Immature natural killer cell (primary cell): ENCODE data around the gene SORCS2. TPM values are rescaled to one million over a fixed set of nuclear protein-coding genes. Genes with fewer than 3 reads are reported as not detected.

Experiments
- DNase-seq, 3 donors: peaks; one replicate each; pipeline ENCODE4 v3.0.0; 2022; ENCODE audit warnings: mixed read lengths in 1 of 3
- H3K27ac Mint-ChIP-seq, 6 donors: one replicate each; pipeline ENCODE4 v1.8.0; 2020; ENCODE audit warnings: mixed read lengths in 6 of 6, mild to moderate bottlenecking in 5 of 6, inconsistent platforms in 4 of 6, moderate library complexity in 3 of 6
- H3K27me3 Mint-ChIP-seq, 3 donors: one replicate each; pipeline ENCODE4 v1.8.0; 2020 to 2021; ENCODE audit warnings: low read depth in 3 of 3, mild to moderate bottlenecking in 3 of 3, mixed read lengths in 3 of 3, moderate library complexity in 3 of 3, inconsistent platforms in 1 of 3
- H3K36me3 Mint-ChIP-seq, 3 donors: one replicate each; pipeline ENCODE4 v1.8.0; 2020; ENCODE audit warnings: mixed read lengths in 3 of 3, inconsistent platforms in 2 of 3, mild to moderate bottlenecking in 2 of 3
- H3K4me1 Mint-ChIP-seq, 2 donors: one replicate each; pipeline ENCODE4 v1.8.0; 2020; ENCODE audit warnings: inconsistent platforms in 2 of 2, mild to moderate bottlenecking in 2 of 2, mixed read lengths in 2 of 2, moderate library complexity in 1 of 2
- H3K4me3 Mint-ChIP-seq, 5 donors: one replicate each; pipeline ENCODE4 v1.8.0; 2020; ENCODE audit warnings: mild to moderate bottlenecking in 5 of 5, mixed read lengths in 5 of 5, inconsistent platforms in 3 of 5, moderate library complexity in 3 of 5
- H3K9me3 Mint-ChIP-seq, 6 donors: one replicate each; pipeline ENCODE4 v1.8.0; 2020; ENCODE audit warnings: mild to moderate bottlenecking in 6 of 6, mixed read lengths in 6 of 6, inconsistent platforms in 4 of 6, moderate library complexity in 3 of 6
- polyA plus RNA-seq, 3 donors: library from polyadenylated mRNA; unstranded; fragments of 300-500 nt; fragmentation: Illumina TruSeq; gene quantifications; one replicate each; pipeline ENCODE4 v1.2.3, GENCODE V29; 2021

The SORCS2 gene
- polyA plus RNA-seq, 3 donors from 2014 or later = 0.04 to 0.16 TPM; not detected in 1

DNA sequence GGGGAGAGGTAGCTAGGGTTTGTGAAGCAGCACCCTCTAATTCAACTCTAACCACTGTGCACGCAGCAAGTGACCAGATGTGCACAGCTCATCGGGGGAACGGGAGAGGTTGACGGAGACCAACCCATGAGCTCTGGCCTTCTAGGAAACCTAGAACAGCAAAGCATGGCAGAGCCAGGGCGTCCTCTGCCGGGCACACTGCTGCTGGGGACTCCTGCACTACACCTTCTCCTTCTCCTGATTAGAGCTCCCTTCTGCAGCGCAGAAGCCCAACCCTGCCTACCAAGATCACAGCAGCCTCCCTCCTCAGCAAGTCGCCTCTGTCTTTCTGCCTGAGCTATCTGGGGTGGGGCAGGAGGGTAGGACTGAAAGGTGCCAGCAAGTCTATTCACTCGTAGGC lies 494.7 kb downstream of the SORCS2 start:
- Mint-ChIP-seq H3K36me3 (peaks cover 0 to 8% (median 0%) of the 10 kb centered on the region in 3 donors), H3K27me3 (peaks cover 0 to 3% (median 0%) of the 10 kb centered on the region in 3 donors), H3K9me3 (no peaks in the 10 kb centered on the region), H3K4me3 (no peak overlapping the region), H3K4me1 (no peaks in the 10 kb centered on the region), H3K27ac (peak overlapping the region in 2 of 6 donors; percentile 13 to 40)
- DNase-seq = no peak

DNA sequence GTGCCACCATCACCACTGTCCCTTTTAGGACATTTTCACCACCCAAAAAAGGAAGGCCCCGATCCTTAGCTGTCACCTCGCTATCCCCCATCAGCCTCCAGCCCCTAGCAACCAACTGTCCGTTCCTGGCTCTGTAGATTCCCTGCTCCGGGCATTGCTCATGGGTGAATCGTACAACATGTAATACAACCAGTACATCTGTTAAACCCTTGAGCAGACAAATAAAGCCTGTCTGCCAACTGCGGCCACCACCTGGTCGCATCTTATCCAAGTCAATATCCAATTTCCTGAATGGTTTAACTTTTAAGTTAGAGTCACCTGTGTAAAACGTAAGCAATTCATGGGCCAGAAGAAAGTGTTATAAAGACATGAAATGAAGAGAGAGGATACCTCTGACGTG lies 495.5 kb downstream of the SORCS2 start:
- H3K4me1 Mint-ChIP-seq = no peaks in the 10 kb centered on the region
- peaks cover 0 to 6% (median 0%) of the 10 kb centered on the region in 3 donors for H3K36me3 Mint-ChIP-seq
- no peaks in the 10 kb centered on the region for H3K9me3 Mint-ChIP-seq
- peak overlapping the region in 1 of 6 donors; percentile 4 for H3K27ac Mint-ChIP-seq
- H3K4me3 Mint-ChIP-seq = no peak overlapping the region
- H3K27me3 Mint-ChIP-seq = peaks cover 0 to 3% (median 0%) of the 10 kb centered on the region in 3 donors
- DNase-seq = no peak

DNA sequence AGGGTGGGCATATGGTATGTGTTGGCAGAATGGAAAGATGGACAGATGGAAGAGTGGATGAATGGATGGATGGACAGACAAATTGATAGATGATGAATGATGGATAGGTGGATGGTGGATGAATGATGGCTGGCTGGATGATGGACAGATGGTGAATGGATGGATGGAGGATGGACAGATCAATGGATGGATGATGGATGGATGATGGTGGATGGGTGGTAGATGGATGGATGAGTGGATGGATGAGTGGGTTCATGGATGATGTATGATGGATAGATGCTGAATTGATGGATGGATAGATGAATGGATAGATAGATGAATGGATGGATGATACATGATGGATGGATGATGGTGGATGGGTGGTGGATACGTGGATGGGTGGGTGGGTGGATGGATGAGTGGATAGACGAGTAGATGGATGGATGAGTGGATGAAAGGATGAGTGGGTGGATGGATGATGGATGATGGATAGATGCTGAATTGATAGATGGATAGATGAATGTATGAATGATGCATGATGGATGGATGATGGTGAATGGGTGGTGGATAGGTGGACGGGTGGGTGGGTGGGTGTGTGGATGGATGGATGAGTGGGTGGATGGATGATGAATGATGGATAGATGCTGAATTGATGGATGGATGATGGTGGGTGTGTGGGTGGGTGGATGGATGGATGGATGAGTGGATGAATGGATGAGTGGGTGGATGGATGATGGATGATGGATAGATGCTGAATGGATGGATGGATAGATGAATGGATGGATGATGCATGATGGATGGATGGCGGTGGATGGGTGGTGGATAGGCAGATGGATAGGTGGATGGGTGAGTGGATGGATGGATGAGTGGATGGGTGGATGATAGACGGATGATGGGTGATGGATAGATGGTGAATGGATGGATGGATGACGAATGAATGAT lies 497.7 kb downstream of the SORCS2 start:
- peaks cover 0 to 1% (median 0%) of the 10 kb centered on the region in 6 donors for H3K9me3 Mint-ChIP-seq
- H3K4me1 Mint-ChIP-seq = no peaks in the 10 kb centered on the region
- H3K27me3 Mint-ChIP-seq = peaks cover 0 to 6% (median 0%) of the 10 kb centered on the region in 3 donors
- no peak overlapping the region for H3K4me3 Mint-ChIP-seq
- H3K36me3 Mint-ChIP-seq = peaks cover 0 to 7% (median 0%) of the 10 kb centered on the region in 3 donors
- no peak overlapping the region for H3K27ac Mint-ChIP-seq
- no peak for DNase-seq

DNA sequence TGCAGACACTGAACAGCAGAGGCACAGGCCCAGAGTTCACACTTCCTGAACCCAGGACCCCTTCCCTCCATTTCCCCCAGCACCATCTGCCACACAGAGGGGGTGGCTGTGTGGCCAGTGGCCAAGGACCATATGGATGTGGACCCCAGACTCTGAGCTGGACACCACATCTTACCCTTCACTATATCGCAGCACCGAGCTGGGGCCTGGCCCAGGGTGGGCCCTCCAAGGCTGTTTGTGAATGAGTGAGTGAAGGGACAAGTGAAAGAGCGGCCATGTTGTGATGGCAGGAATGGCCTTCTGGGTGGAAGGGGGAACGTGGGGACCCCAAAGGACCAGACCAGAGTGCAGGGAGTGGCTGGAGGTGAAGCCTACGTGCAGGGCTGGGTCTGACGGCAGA lies 498.7 kb downstream of the SORCS2 start:
- Mint-ChIP-seq H3K27ac (no peak overlapping the region), H3K4me3 (no peak overlapping the region), H3K36me3 (peaks cover 0 to 7% (median 0%) of the 10 kb centered on the region in 3 donors), H3K27me3 (peaks cover 0 to 4% (median 0%) of the 10 kb centered on the region in 3 donors), H3K9me3 (peaks cover 0 to 1% (median 0%) of the 10 kb centered on the region in 6 donors), H3K4me1 (no peaks in the 10 kb centered on the region)
- no peak for DNase-seq

DNA sequence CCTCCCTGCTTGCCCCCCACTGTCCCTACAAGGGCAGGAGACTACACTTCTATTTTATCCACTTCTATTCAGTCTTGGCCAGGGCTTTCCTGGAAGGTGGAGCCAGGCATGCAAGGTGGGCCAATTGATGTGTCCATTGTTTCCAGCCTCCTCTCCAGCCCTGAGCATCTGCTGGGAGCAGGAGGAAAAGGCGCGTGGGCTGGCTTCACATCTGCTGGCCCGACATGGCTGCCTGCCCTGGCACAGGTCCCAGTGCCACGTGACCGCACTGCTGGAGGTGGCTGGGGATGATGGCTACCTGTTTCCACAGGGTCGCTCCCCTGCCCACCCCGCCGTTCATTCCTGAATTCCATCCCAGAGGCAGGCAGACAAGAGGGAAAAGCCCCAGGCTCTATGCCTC lies 499.6 kb downstream of the SORCS2 start:
- H3K4me3 Mint-ChIP-seq = no peak overlapping the region
- H3K36me3 Mint-ChIP-seq = peaks cover 0 to 13% (median 0%) of the 10 kb centered on the region in 3 donors
- peaks cover 0 to 4% (median 0%) of the 10 kb centered on the region in 3 donors for H3K27me3 Mint-ChIP-seq
- H3K27ac Mint-ChIP-seq = no peak overlapping the region
- DNase-seq = no peak
- H3K9me3 Mint-ChIP-seq = peaks cover 0 to 1% (median 0%) of the 10 kb centered on the region in 6 donors
- no peaks in the 10 kb centered on the region for H3K4me1 Mint-ChIP-seq

DNA sequence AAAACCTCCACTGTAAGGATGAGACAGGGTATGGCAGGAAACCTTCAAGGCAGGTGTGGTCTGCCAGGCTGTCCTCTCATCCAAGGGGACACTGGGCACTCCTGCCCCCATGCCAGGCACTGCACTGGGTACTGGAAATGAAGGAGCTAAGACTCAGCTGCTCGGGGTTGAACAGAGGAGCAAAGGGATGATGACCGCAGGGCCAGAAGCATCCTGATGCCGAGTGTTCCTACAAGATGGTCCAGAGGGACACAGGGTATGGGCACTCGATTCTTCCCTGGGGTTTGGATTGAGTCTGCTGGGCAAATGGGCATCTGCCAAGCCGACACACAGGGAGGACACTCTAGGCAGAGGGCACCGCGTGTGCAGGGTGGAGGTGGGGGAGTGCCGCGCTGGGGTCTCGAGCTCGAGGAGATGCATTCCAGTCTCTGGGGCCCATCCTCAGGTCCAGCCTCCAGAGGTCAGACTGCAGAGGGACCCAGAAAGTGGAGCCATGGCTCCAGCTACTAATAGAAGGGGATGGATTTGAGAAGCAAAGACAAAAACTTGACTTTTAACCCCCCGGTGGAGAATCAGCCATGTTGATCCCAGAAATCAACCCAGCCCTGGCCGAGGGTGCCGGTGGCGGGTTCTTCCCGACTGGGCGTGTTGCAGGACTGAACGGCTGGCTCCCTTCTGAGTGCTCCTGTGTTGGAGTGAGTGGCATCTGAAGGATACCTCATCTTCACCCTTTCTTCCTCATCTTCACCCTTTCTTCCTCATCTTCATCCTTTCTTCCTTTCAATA lies 500.3 kb downstream of the SORCS2 start:
- Mint-ChIP-seq H3K9me3 (peaks cover 0 to 1% (median 0%) of the 10 kb centered on the region in 6 donors), H3K4me1 (no peaks in the 10 kb centered on the region), H3K27me3 (peaks cover 0 to 4% (median 0%) of the 10 kb centered on the region in 3 donors), H3K36me3 (peaks cover 0 to 13% (median 0%) of the 10 kb centered on the region in 3 donors), H3K27ac (peak overlapping the region in 1 of 6 donors; percentile 13), H3K4me3 (no peak overlapping the region)
- DNase-seq = no peak

DNA sequence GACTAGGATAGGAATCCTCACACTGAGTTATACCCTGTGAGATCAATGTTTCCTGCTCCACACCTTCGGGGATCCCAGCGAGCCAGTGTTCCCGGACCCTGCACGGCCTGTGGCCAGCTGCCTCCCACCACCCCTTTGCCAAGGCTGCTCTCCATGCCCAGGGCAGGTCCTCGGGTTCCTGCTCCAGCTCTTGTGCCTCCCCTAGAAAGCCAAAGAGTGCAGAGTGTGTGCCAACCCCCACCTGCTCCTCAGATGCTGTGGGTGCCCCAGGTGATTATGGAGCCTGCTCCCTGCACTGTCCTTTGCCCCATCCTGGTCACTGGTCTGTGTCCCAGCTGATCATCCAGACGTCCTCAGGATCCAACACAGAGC lies 500.9 kb downstream of the SORCS2 start:
- H3K27me3 Mint-ChIP-seq = peaks cover 0 to 4% (median 2%) of the 10 kb centered on the region in 3 donors
- H3K36me3 Mint-ChIP-seq = peaks cover 0 to 13% (median 0%) of the 10 kb centered on the region in 3 donors
- peaks cover 0 to 1% of the 10 kb centered on the region in 2 donors for H3K4me1 Mint-ChIP-seq
- DNase-seq = no peak
- H3K9me3 Mint-ChIP-seq = peaks cover 0 to 1% (median 0%) of the 10 kb centered on the region in 6 donors
- H3K27ac Mint-ChIP-seq = peak overlapping the region in 1 of 6 donors; percentile 13
- H3K4me3 Mint-ChIP-seq = no peak overlapping the region

DNA sequence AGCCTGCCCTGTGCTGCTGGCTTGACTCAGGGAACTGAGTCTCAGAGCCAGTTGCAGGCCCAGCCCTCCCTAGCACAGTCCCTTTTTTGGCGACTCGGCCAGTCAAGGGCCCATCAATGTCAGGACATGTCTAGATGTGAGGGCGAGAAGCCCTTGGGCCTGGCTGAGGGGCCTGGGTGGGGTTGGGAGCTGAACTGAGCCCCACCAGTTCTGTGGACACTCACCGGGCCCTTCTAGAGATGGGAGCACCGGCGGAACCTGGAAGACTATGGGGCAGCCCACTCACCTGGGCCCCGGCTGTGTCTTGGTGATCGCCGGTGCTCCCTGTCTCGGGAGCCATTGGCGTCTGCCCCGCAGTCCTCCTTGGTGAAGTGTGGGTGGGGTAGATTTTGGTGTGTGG lies 501.4 kb downstream of the SORCS2 start:
- peaks cover 0 to 1% (median 0%) of the 10 kb centered on the region in 6 donors for H3K9me3 Mint-ChIP-seq
- H3K4me1 Mint-ChIP-seq = peaks cover 0 to 1% of the 10 kb centered on the region in 2 donors
- H3K27me3 Mint-ChIP-seq = peaks cover under 1 to 5% (median 4%) of the 10 kb centered on the region in 3 donors
- no peak overlapping the region for H3K4me3 Mint-ChIP-seq
- H3K27ac Mint-ChIP-seq = peak overlapping the region in 1 of 6 donors; percentile 50
- peaks cover 0 to 13% (median 4%) of the 10 kb centered on the region in 3 donors for H3K36me3 Mint-ChIP-seq
- DNase-seq = no peak

DNA sequence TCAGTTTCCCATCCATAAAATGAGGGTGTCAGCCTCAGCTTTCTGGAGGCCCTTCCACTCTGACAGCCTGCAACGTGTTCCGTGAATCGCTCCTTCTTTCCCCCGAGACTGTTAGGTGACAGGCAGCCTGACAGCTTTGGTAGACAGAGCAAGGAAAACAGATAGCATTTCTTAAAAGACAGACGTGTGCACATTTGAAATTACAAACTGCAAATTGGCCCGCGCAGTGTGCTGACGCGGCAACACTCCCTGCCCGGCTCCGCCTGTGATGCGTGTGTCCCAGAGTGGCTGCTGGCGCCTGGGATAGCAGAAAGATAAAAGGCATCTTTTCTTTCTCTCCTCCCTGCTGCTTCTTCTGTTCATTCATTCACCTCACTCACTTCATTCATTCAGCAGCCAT lies 502.0 kb downstream of the SORCS2 start:
- no peak overlapping the region for H3K4me3 Mint-ChIP-seq
- peaks cover 0 to 1% (median 0%) of the 10 kb centered on the region in 6 donors for H3K9me3 Mint-ChIP-seq
- H3K27me3 Mint-ChIP-seq = peaks cover 2 to 5% (median 4%) of the 10 kb centered on the region in 3 donors
- H3K36me3 Mint-ChIP-seq = peaks cover 0 to 13% (median 4%) of the 10 kb centered on the region in 3 donors
- peak overlapping the region in 1 of 6 donors; percentile 11 for H3K27ac Mint-ChIP-seq
- peaks cover 0 to 1% of the 10 kb centered on the region in 2 donors for H3K4me1 Mint-ChIP-seq
- no peak for DNase-seq

DNA sequence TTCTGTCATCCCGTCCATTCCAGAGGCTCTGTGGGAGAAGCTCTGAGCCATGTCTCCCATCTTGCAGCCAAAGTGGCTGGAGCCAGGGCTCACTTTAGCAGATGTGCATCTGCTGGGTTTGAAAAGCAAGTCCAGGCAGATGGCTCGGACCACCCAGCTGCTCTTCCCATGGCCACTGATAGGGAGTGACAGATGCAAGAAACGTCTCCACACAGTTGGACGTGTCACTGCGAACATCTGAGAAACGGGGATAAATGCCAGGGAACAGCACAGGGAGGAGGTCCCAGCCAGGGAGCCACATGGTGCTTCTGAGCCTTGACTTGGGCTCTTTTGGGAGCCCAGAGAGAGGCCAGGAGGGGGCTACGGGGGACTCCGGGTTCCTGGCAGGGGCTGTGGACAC lies 505.0 kb downstream of the SORCS2 start:
- H3K36me3 Mint-ChIP-seq = peaks cover 0 to 13% (median 4%) of the 10 kb centered on the region in 3 donors
- peaks cover 0 to 1% of the 10 kb centered on the region in 2 donors for H3K4me1 Mint-ChIP-seq
- H3K9me3 Mint-ChIP-seq = peaks cover 0 to 1% (median 0%) of the 10 kb centered on the region in 6 donors
- no peak for DNase-seq
- H3K27ac Mint-ChIP-seq = no peak overlapping the region
- H3K27me3 Mint-ChIP-seq = peaks cover 3 to 6% (median 5%) of the 10 kb centered on the region in 3 donors
- no peak overlapping the region for H3K4me3 Mint-ChIP-seq

DNA sequence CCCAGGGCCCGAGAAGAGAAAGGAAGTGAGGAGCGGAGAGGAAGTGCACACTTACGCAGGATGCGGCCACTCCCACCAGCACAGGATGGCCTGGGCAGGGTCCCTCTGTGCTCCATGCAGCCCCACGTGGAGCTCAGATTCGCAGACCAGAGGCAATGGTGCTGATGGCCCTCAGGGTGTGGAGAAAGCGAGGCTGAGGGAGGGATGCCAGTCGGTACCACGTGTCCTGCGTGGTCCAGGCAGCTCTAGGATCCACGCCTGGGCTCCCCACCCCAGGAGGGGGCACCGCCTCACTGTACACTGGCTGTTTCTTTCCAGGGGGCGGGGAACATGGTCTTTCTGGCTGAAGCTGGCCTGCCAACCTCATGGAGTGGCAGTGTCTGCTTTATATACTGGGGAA lies 505.5 kb downstream of the SORCS2 start:
- H3K4me3 Mint-ChIP-seq = no peak overlapping the region
- peaks cover 0 to 1% of the 10 kb centered on the region in 2 donors for H3K4me1 Mint-ChIP-seq
- H3K27me3 Mint-ChIP-seq = peaks cover 3 to 6% (median 5%) of the 10 kb centered on the region in 3 donors
- DNase-seq = no peak
- H3K36me3 Mint-ChIP-seq = peaks cover 0 to 13% (median 4%) of the 10 kb centered on the region in 3 donors
- H3K9me3 Mint-ChIP-seq = peaks cover 0 to 1% (median 0%) of the 10 kb centered on the region in 6 donors
- no peak overlapping the region for H3K27ac Mint-ChIP-seq

DNA sequence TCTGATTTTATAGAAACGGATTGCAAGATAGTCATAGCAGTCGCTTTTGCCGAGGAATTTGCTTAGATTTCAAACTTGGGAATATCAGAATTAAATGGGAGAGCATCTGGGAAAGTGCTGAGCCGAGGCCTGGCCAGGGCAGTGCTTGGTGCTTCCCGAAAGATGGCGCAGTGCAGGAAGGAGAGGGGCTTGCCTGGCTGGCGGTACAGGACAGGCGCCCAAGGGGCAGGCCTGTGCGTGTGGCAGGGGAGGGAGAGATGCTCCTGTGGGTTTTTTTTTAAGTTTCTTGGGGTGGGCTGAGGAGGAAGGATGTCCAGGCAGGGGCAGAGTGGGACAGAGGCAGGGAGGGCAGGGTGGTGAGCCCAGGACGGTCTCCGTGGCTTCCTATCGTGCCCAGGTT lies 506.2 kb downstream of the SORCS2 start:
- no peak for DNase-seq
- Mint-ChIP-seq H3K4me1 (peaks cover 0 to 1% of the 10 kb centered on the region in 2 donors), H3K36me3 (peaks cover 0 to 13% (median 4%) of the 10 kb centered on the region in 3 donors), H3K9me3 (peaks cover 0 to 1% (median 0%) of the 10 kb centered on the region in 6 donors), H3K27me3 (peaks cover 3 to 7% (median 5%) of the 10 kb centered on the region in 3 donors), H3K27ac (peak overlapping the region in 3 of 6 donors; percentile 17 to 75 (median 47)), H3K4me3 (no peak overlapping the region)

DNA sequence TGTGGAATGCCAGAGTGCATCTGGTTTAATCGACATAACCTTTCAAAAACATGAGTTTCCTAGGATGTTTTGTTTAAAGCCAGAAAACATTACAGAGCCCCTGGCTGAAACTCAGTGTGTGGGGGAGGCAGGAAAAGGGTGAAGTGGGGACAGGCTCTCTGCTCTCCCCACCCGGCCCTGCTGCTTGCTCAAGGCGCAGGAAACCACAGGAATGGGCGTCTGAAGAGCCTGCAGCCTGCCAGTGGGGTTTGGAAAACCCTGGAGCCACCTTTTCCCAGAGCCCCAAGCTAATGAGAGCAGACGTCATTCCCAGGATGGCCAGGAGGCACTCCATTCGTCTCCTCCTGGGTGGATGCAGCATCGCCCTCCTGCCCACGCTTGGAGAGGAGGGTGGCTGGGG lies 506.7 kb downstream of the SORCS2 start:
- peaks cover 3 to 7% (median 5%) of the 10 kb centered on the region in 3 donors for H3K27me3 Mint-ChIP-seq
- H3K9me3 Mint-ChIP-seq = peaks cover 0 to 1% (median 0%) of the 10 kb centered on the region in 6 donors
- no peak overlapping the region for H3K4me3 Mint-ChIP-seq
- peak overlapping the region in 3 of 6 donors; percentile 17 to 75 (median 47) for H3K27ac Mint-ChIP-seq
- peaks cover 0 to 1% of the 10 kb centered on the region in 2 donors for H3K4me1 Mint-ChIP-seq
- no peak for DNase-seq
- H3K36me3 Mint-ChIP-seq = peaks cover 0 to 13% (median 4%) of the 10 kb centered on the region in 3 donors
